ENCODE data around the gene TXNIP.
A peak's percentile ranks its signal among the peaks of the same experiment; 100 is the strongest.

Gene TXNIP

GRCh38 chr1:145995148-145995881 is 1.1 kb downstream of the TXNIP start:
- peak overlapping the region; percentile 98 for H3K4me3 Mint-ChIP-seq

GRCh38 chr1:145994391-145995120 is 1.8 kb downstream of the TXNIP start:
- Mint-ChIP-seq H3K36me3 (peaks cover 22% of the 10 kb centered on the region), H3K4me3 (peak overlapping the region; percentile 98), H3K9me3 (ENCODE audit: low read depth) (no peaks in the 10 kb centered on the region), H3K27me3 (no peaks in the 10 kb centered on the region), H3K4me1 (ENCODE audit: low read depth) (peaks cover 77% of the 10 kb centered on the region), H3K27ac (peak overlapping the region; percentile 99)

More at GRCh38 chr1:145995148-145995881, 1.1 kb downstream of the TXNIP start:
- no peaks in the 10 kb centered on the region for H3K27me3 Mint-ChIP-seq
- H3K27ac Mint-ChIP-seq = peak overlapping the region; percentile 99
- H3K9me3 Mint-ChIP-seq (ENCODE audit: low read depth) = no peaks in the 10 kb centered on the region
- peaks cover 22% of the 10 kb centered on the region for H3K36me3 Mint-ChIP-seq
- peaks cover 79% of the 10 kb centered on the region for H3K4me1 Mint-ChIP-seq (ENCODE audit: low read depth)

GRCh38 chr1:145993618-145994390 is 2.6 kb downstream of the TXNIP start:
- H3K4me1 Mint-ChIP-seq (ENCODE audit: low read depth) = peaks cover 74% of the 10 kb centered on the region
- H3K9me3 Mint-ChIP-seq (ENCODE audit: low read depth) = no peaks in the 10 kb centered on the region

GRCh38 chr1:145992958-145993617 is 3.3 kb downstream of the TXNIP start:
- H3K36me3 Mint-ChIP-seq = peaks cover 22% of the 10 kb centered on the region

More at GRCh38 chr1:145993618-145994390, 2.6 kb downstream of the TXNIP start:
- Mint-ChIP-seq H3K4me3 (peak overlapping the region; percentile 98), H3K36me3 (peaks cover 22% of the 10 kb centered on the region), H3K27ac (peak overlapping the region; percentile 99), H3K27me3 (no peaks in the 10 kb centered on the region)

GRCh38 chr1:145992502-145992936 is 3.9 kb downstream of the TXNIP start:
- peaks cover 72% of the 10 kb centered on the region for H3K4me1 Mint-ChIP-seq (ENCODE audit: low read depth)
- H3K4me3 Mint-ChIP-seq = peak overlapping the region; percentile 98
- peaks cover 3% of the 10 kb centered on the region for H3K9me3 Mint-ChIP-seq (ENCODE audit: low read depth)
- peak overlapping the region; percentile 99 for H3K27ac Mint-ChIP-seq
- peaks cover 22% of the 10 kb centered on the region for H3K36me3 Mint-ChIP-seq
- H3K27me3 Mint-ChIP-seq = no peaks in the 10 kb centered on the region

More at GRCh38 chr1:145992958-145993617, 3.3 kb downstream of the TXNIP start:
- H3K27me3 Mint-ChIP-seq = no peaks in the 10 kb centered on the region
- peaks cover 3% of the 10 kb centered on the region for H3K9me3 Mint-ChIP-seq (ENCODE audit: low read depth)
- peaks cover 72% of the 10 kb centered on the region for H3K4me1 Mint-ChIP-seq (ENCODE audit: low read depth)
- H3K27ac Mint-ChIP-seq = peak overlapping the region; percentile 99
- peak overlapping the region; percentile 98 for H3K4me3 Mint-ChIP-seq

GRCh38 chr1:145991735-145992412 is 4.5 kb downstream of the TXNIP start:
- H3K36me3 Mint-ChIP-seq = peaks cover 22% of the 10 kb centered on the region
- H3K4me3 Mint-ChIP-seq = peak overlapping the region; percentile 98
- peak overlapping the region; percentile 99 for H3K27ac Mint-ChIP-seq
- peaks cover 3% of the 10 kb centered on the region for H3K9me3 Mint-ChIP-seq (ENCODE audit: low read depth)
- no peaks in the 10 kb centered on the region for H3K27me3 Mint-ChIP-seq
- H3K4me1 Mint-ChIP-seq (ENCODE audit: low read depth) = peaks cover 71% of the 10 kb centered on the region

GRCh38 chr1:145990249-145990855 is 6.0 kb downstream of the TXNIP start:
- Mint-ChIP-seq H3K9me3 (ENCODE audit: low read depth) (peaks cover 3% of the 10 kb centered on the region), H3K4me1 (ENCODE audit: low read depth) (peaks cover 83% of the 10 kb centered on the region), H3K27me3 (no peaks in the 10 kb centered on the region), H3K27ac (peak overlapping the region; percentile 68), H3K36me3 (peaks cover 22% of the 10 kb centered on the region), H3K4me3 (peak overlapping the region; percentile 23)

- Mint-ChIP-seq H3K9me3 (ENCODE audit: low read depth) (peaks cover 3% of the 10 kb centered on the region), H3K4me1 (ENCODE audit: low read depth) (peaks cover 81% of the 10 kb centered on the region), H3K27ac (peak overlapping the region; percentile 96), H3K4me3 (peak overlapping the region; percentile 68), H3K27me3 (no peaks in the 10 kb centered on the region), H3K36me3 (peaks cover 11% of the 10 kb centered on the region)
Observed at GRCh38 chr1:145988773-145989172, 7.6 kb downstream of the TXNIP start.

- Mint-ChIP-seq H3K27ac (peak overlapping the region; percentile 73), H3K27me3 (no peaks in the 10 kb centered on the region), H3K4me3 (no peak overlapping the region), H3K36me3 (peaks cover 5% of the 10 kb centered on the region), H3K4me1 (ENCODE audit: low read depth) (peaks cover 72% of the 10 kb centered on the region), H3K9me3 (ENCODE audit: low read depth) (peaks cover 3% of the 10 kb centered on the region)
Observed at GRCh38 chr1:145987926-145988325, 8.5 kb downstream of the TXNIP start.

GRCh38 chr1:145986551-145986950 is 9.8 kb downstream of the TXNIP start:
- Mint-ChIP-seq H3K4me3 (no peak overlapping the region), H3K27ac (peak overlapping the region; percentile 34), H3K27me3 (no peaks in the 10 kb centered on the region), H3K4me1 (ENCODE audit: low read depth) (peaks cover 59% of the 10 kb centered on the region), H3K9me3 (ENCODE audit: low read depth) (peaks cover 3% of the 10 kb centered on the region), H3K36me3 (no peaks in the 10 kb centered on the region)

- Mint-ChIP-seq H3K4me1 (ENCODE audit: low read depth) (peaks cover 51% of the 10 kb centered on the region), H3K27ac (peak overlapping the region; percentile 70), H3K36me3 (no peaks in the 10 kb centered on the region), H3K27me3 (no peaks in the 10 kb centered on the region), H3K9me3 (ENCODE audit: low read depth) (peaks cover 3% of the 10 kb centered on the region), H3K4me3 (peak overlapping the region; percentile 52)
Observed at GRCh38 chr1:145985502-145986439, 10.6 kb downstream of the TXNIP start.

- H3K27me3 Mint-ChIP-seq = no peaks in the 10 kb centered on the region
Observed at GRCh38 chr1:145985129-145985501, 11.3 kb downstream of the TXNIP start.

More at GRCh38 chr1:145985129-145985501, 11.3 kb downstream of the TXNIP start:
- H3K9me3 Mint-ChIP-seq (ENCODE audit: low read depth) = peaks cover 3% of the 10 kb centered on the region
- H3K36me3 Mint-ChIP-seq = no peaks in the 10 kb centered on the region
- H3K27ac Mint-ChIP-seq = peak overlapping the region; percentile 42
- H3K4me1 Mint-ChIP-seq (ENCODE audit: low read depth) = peaks cover 44% of the 10 kb centered on the region
- peak overlapping the region; percentile 52 for H3K4me3 Mint-ChIP-seq

Measured in activated naive CD8-positive, alpha-beta T cell (primary cell).